GM06990 (cell line): ENCODE measurements around the gene ALKBH4.
A peak's percentile ranks its signal among the peaks of the same experiment; 100 is the strongest.

Experiments
- DNase-seq: peaks from one replicate; pipeline ENCODE4 v3.0.0-alpha.2; 2011; ENCODE audit not compliant: insufficient read length; ENCODE audit errors: extremely low read depth
- H3K27me3 ChIP-seq: replicated peaks from 2 replicates; pipeline ENCODE4 v1.6.0; 2011; ENCODE audit warnings: low read length; ENCODE audit not compliant: control insufficient read depth, insufficient read depth
- H3K36me3 ChIP-seq: 2 replicates; pipeline ENCODE4 v1.5.1; 2011; ENCODE audit warnings: low read length; ENCODE audit not compliant: control insufficient read depth, insufficient read depth
- H3K4me3 ChIP-seq: replicated peaks from 2 replicates; pipeline ENCODE4 v1.5.1; 2011; ENCODE audit warnings: low read depth, mild to moderate bottlenecking, control low read depth, low read length
- TF ChIP-seq, protein P1 (sequence below): IDR thresholded peaks from 2 replicates; pipeline ENCODE4 v1.5.1; 2011; ENCODE audit warnings: low read length, control low read depth, mild to moderate bottlenecking, inconsistent platforms; ENCODE audit not compliant: insufficient read depth, poor library complexity, severe bottlenecking

Gene ALKBH4

DNA sequence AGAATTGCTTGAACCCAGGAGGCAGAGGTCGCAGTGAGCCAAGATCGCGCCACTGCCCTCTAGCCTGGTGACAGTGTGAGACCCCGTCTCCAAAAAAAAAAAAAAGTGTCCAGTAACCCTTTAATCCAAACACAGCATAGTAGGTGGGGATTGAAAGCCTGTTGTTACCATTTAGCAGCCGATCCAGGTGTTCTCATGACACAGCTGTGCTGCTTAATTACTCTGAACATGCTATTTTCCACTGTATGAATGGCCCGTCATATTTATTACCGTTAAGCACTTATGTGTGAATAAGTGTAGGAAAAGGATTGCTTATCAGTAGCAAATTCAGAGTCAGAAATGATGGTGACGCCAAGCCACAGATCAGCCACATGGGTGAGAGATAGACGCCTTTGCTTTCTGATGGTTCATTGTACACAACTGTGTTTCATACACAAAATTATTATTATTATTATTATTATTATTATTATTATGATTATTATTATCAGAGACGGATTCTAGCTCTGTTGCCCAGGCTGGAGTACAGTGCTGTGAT lies 42.9 kb downstream of the ALKBH4 start:
- no peak overlapping the region for H3K4me3 ChIP-seq
- H3K27me3 ChIP-seq, result no peaks in the 10 kb centered on the region
- DNase-seq, result no peak
- peaks cover 5% of the 10 kb centered on the region for H3K36me3 ChIP-seq
- TF ChIP-seq, protein P1, sequence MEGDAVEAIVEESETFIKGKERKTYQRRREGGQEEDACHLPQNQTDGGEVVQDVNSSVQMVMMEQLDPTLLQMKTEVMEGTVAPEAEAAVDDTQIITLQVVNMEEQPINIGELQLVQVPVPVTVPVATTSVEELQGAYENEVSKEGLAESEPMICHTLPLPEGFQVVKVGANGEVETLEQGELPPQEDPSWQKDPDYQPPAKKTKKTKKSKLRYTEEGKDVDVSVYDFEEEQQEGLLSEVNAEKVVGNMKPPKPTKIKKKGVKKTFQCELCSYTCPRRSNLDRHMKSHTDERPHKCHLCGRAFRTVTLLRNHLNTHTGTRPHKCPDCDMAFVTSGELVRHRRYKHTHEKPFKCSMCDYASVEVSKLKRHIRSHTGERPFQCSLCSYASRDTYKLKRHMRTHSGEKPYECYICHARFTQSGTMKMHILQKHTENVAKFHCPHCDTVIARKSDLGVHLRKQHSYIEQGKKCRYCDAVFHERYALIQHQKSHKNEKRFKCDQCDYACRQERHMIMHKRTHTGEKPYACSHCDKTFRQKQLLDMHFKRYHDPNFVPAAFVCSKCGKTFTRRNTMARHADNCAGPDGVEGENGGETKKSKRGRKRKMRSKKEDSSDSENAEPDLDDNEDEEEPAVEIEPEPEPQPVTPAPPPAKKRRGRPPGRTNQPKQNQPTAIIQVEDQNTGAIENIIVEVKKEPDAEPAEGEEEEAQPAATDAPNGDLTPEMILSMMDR, result no peak

DNA sequence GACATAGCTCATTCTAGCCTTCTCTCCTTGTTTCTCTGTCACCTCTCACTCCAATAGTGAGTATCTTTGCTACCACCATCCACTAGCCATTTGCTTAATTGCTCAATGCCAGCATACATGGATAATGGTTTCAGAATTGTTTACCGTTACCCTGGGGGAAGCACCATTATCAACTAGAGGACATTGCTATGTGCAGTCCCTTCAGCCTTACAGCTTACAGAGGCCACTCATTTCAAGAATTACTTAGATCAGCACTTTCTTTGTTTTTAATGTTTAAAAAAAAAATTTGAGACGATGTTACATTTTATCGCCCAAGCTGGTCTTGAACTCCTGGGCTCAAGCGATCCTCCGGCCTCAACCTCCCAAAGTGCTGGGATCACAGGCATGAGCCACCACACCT lies 46.1 kb downstream of the ALKBH4 start:
- peaks cover 4% of the 10 kb centered on the region for H3K36me3 ChIP-seq

DNA sequence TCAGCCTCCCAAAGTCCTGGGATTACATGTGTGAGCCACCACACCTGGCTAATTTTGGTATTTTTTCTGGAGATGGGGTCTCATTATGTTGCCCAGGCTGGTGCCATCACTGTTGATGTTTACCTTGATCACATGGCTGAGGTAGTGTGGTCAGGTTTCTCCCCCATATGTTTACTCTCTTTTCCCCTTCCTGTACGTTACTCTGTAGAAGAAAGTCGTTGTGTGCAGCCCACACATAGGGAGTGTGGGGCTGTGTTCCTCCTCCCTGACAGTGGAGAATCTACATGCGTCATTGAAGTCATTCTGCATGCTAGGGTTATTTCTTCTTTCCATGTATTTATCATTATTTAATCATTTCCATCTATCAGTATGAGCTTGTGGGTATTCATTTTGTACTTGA lies 47.6 kb downstream of the ALKBH4 start:
- TF ChIP-seq, protein P1, result no peak
- DNase-seq, result no peak
- peaks cover 8% of the 10 kb centered on the region for H3K36me3 ChIP-seq

More for the DNA sequence above, 46.1 kb downstream of the ALKBH4 start:
- no peak for DNase-seq
- Histone ChIP-seq H3K27me3 (no peaks in the 10 kb centered on the region), H3K4me3 (no peak overlapping the region)
- TF ChIP-seq, protein P1, result no peak

DNA sequence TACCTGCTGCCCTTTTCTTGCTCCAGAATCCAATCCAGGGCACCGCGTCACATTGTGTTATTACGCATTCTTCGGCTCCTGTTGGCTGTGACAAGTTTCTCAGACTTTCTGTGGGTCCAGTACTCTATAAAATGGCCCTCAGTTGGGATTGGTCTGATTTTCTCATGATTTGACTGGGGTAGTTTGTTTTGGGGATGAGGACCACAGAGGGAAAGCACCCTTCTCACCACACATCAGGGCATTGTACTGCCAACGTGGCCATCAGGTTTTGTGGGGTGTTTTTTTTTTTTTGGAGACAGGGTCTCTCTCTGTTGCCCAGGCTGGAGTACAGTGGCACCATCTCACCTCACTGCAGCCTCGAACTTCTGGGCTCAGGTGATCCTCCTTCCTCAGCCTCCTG lies 48.3 kb downstream of the ALKBH4 start:
- peaks cover 8% of the 10 kb centered on the region for H3K36me3 ChIP-seq
- H3K4me3 ChIP-seq, result no peak overlapping the region
- DNase-seq, result no peak
- no peaks in the 10 kb centered on the region for H3K27me3 ChIP-seq
- TF ChIP-seq, protein P1, result no peak

More for the DNA sequence above, 47.6 kb downstream of the ALKBH4 start:
- H3K27me3 ChIP-seq, result no peaks in the 10 kb centered on the region
- H3K4me3 ChIP-seq, result no peak overlapping the region

DNA sequence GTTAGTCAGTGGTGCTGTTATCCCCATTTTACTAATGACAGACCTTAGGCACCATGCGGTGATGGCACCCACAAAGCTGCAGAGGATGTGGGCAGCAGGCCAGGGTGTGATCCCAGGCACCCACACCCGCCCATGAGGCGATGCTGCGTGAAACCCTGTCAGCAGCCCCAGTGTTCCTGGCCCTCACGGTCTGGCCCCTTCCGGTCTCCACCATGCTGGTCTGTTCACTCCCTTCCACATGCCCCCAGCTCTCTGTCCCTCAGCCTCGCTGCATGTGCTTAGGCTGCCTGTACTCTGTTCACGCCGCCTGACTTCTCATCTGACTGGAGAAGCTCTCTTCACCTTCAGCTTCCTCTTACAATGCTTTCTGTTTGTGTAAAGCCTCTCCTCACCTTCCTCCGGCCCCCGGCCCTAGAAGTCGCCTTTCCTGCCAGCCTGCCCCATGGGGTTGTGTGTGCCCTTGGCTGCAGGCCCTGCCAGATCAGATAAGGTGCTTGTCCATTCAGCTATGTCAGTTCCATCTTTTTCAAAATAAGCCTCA lies 48.9 kb downstream of the ALKBH4 start:
- peak; percentile 70 for DNase-seq
- H3K27me3 ChIP-seq, result no peaks in the 10 kb centered on the region
- no peak overlapping the region for H3K4me3 ChIP-seq
- H3K36me3 ChIP-seq, result peaks cover 10% of the 10 kb centered on the region
- TF ChIP-seq, protein P1, result no peak

DNA sequence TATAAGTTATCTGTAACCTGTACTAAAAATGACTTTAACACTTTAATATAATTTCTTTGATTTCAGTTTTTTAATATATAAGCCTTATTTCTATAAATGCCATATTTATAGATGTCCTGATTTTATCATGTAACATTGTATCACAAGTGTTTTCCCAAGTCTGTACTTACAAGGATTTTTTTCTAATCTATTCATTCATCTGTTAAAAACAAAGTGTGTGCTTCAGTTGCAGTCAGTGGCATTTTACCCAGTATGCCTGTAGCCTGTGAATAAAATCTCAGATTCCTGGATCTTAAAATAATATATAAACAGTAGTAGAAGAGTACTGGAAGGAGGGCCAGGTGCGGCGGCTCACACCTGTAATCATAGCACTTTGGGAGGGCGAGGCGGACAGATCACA lies 51.1 kb downstream of the ALKBH4 start:
- H3K36me3 ChIP-seq, result peaks cover 20% of the 10 kb centered on the region
- H3K27me3 ChIP-seq, result no peaks in the 10 kb centered on the region
- no peak for DNase-seq
- TF ChIP-seq, protein P1, result no peak
- H3K4me3 ChIP-seq, result no peak overlapping the region
